ENCODE measurements around the gene HTT. TPM values are rescaled to one million over a fixed set of nuclear protein-coding genes. Genes with fewer than 3 reads are reported as not detected.
A peak's percentile ranks its signal among the peaks of the same experiment; 100 is the strongest.

HTT gene
- total RNA-seq, 6 experiments from 2014 or later = 38.1 to 52.0 (median 47.8) TPM

DNA sequence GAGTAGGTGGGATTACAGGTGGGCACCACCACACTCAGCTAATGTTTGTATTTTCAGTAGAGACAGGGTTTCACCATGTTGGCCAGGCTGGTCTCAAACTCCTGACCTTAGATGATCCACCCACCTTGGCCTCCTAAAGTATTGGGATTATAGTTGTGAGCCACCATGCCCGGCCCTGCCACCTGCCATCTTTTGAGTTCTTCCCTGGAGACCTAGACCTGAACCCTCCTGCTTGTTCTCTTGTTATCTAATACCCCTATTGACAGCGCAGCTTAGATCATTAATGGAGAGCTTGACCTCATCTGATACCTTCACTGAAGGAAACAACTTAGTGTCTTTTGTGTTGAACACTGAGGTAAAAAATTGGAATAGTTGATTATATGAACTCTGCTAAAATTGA is 53.6 kb downstream of the HTT start:
- TF ChIP-seq, protein P1, sequence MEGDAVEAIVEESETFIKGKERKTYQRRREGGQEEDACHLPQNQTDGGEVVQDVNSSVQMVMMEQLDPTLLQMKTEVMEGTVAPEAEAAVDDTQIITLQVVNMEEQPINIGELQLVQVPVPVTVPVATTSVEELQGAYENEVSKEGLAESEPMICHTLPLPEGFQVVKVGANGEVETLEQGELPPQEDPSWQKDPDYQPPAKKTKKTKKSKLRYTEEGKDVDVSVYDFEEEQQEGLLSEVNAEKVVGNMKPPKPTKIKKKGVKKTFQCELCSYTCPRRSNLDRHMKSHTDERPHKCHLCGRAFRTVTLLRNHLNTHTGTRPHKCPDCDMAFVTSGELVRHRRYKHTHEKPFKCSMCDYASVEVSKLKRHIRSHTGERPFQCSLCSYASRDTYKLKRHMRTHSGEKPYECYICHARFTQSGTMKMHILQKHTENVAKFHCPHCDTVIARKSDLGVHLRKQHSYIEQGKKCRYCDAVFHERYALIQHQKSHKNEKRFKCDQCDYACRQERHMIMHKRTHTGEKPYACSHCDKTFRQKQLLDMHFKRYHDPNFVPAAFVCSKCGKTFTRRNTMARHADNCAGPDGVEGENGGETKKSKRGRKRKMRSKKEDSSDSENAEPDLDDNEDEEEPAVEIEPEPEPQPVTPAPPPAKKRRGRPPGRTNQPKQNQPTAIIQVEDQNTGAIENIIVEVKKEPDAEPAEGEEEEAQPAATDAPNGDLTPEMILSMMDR (IDR thresholded peaks at IDR 0.05) = no peak
- H3K9me3 Mint-ChIP-seq = no peaks in the 10 kb centered on the region
- H3K27me3 Mint-ChIP-seq (ENCODE audit: insufficient read depth) = no peaks in the 10 kb centered on the region; the same call in none of the 2 replicates
- H3K36me3 Mint-ChIP-seq (ENCODE audit: low read depth) = peaks cover 37% of the 10 kb centered on the region
- H3K4me3 Mint-ChIP-seq = no peak overlapping the region
- peaks cover 28% of the 10 kb centered on the region for H3K4me1 Mint-ChIP-seq (ENCODE audit: low read depth)
- no peak overlapping the region for H3K27ac Mint-ChIP-seq
- no peak for DNase-seq

DNA sequence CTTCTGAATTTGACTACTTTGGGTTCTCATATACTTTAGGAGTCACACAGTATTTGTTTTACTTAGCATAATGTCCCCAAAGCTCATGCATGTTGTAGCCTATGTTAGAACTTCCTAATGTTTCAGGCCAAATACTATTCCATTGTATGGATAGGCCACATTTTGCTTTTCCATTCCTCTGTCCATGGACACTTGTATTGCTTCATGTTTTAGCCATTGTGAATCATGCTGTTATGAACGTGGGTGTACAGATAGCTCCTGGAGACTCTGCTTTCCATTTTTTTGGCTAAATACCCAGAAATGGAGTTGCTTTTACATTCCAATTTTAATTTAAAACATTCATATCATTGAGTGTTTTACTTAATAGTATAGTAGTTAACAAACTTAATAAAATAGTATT is 54.5 kb downstream of the HTT start:
- H3K27me3 Mint-ChIP-seq (ENCODE audit: insufficient read depth) = no peaks in the 10 kb centered on the region; the same call in none of the 2 replicates
- no peak for DNase-seq
- H3K36me3 Mint-ChIP-seq (ENCODE audit: low read depth) = peaks cover 40% of the 10 kb centered on the region
- H3K4me3 Mint-ChIP-seq = no peak overlapping the region
- TF ChIP-seq, protein P1 (IDR thresholded peaks at IDR 0.05) = no peak
- H3K27ac Mint-ChIP-seq = peak overlapping the region; percentile 34
- no peaks in the 10 kb centered on the region for H3K9me3 Mint-ChIP-seq
- peaks cover 19% of the 10 kb centered on the region for H3K4me1 Mint-ChIP-seq (ENCODE audit: low read depth)

DNA sequence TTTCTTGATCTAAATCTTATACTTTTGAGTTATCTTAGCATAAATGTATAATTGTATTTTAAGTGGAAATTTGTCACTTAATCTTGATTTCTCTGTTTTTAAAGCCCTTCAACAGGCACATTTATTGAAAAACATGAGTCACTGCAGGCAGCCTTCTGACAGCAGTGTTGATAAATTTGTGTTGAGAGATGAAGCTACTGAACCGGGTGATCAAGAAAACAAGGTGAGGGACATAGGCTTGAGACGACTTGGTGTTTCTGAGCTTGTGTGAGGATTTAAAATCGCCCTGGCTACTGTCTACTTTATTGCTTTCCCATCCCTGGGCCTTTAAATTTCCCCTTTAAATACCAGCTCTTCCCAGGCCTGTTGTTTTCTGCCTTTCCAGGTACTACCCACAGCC is 55.7 kb downstream of the HTT start:
- TF ChIP-seq, protein P1 (IDR thresholded peaks at IDR 0.05) = no peak
- H3K9me3 Mint-ChIP-seq = no peaks in the 10 kb centered on the region
- no peak overlapping the region for H3K4me3 Mint-ChIP-seq
- peaks cover 11% of the 10 kb centered on the region for H3K4me1 Mint-ChIP-seq (ENCODE audit: low read depth)
- H3K27ac Mint-ChIP-seq = no peak overlapping the region
- peaks cover 42% of the 10 kb centered on the region for H3K36me3 Mint-ChIP-seq (ENCODE audit: low read depth)
- no peaks in the 10 kb centered on the region; the same call in none of the 2 replicates for H3K27me3 Mint-ChIP-seq (ENCODE audit: insufficient read depth)
- DNase-seq = no peak

DNA sequence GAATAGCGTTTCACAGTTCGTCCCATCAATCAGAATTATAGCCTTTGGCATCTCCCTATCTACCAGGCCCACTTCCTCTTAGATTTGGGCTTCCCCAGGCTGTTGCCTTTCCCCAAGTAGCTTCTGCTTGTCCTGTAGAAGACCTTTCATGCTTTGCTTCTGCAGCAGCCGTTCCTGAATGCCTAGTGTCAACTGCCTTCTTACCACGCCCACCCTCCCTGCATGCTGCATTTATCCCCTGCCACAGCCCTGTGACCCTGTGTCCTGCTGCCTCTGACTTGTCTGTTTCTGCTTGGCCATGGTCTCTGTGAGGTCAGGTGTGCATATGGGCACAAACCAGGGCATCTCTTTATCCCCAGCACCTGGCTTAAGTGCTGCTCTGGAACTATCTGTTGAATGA is 56.3 kb downstream of the HTT start:
- Mint-ChIP-seq H3K4me3 (no peak overlapping the region), H3K4me1 (ENCODE audit: low read depth) (peaks cover 11% of the 10 kb centered on the region), H3K9me3 (no peaks in the 10 kb centered on the region), H3K27ac (no peak overlapping the region), H3K27me3 (ENCODE audit: insufficient read depth) (no peaks in the 10 kb centered on the region; the same call in none of the 2 replicates), H3K36me3 (ENCODE audit: low read depth) (peaks cover 46% of the 10 kb centered on the region)
- no peak for DNase-seq
- TF ChIP-seq, protein P1 (IDR thresholded peaks at IDR 0.05) = no peak

DNA sequence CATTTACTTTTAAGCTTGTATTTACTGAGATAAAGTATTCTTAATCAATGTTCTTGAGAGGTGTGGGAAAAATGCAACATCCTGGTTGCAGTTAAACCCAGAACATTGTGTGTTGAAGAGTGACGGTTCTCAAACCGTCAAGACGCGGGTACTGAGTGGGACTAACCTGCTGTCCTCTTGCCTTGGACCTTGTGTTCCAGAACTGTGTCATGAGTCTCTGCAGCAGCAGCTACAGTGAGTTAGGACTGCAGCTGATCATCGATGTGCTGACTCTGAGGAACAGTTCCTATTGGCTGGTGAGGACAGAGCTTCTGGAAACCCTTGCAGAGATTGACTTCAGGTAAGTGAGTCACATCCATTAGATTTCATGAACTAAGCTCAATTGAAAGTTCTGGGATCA is 59.7 kb downstream of the HTT start:
- Mint-ChIP-seq H3K27me3 (ENCODE audit: insufficient read depth) (no peaks in the 10 kb centered on the region; the same call in none of the 2 replicates), H3K4me1 (ENCODE audit: low read depth) (no peaks in the 10 kb centered on the region; the same call in 1 of the 2 replicates), H3K36me3 (ENCODE audit: low read depth) (peaks cover 30% of the 10 kb centered on the region), H3K4me3 (no peak overlapping the region), H3K9me3 (no peaks in the 10 kb centered on the region), H3K27ac (0 out of 2 replicates have a peak overlapping the region, but pooled peaks have one; percentile 24)
- DNase-seq = no peak
- TF ChIP-seq, protein P1 (IDR thresholded peaks at IDR 0.05) = no peak
